ENCODE measurements around the gene FLT1. TPM values are rescaled to one million over a fixed set of nuclear protein-coding genes. Genes with fewer than 3 reads are reported as not detected.

FLT1 gene
- polyA plus RNA-seq, 1 donor (not counting 4 experiments of a cell fraction or from before 2014, with no cell fraction given): 0.01 TPM

GRCh38 chr13:28442839-28443238, 52.1 kb downstream of the FLT1 start:
- Histone ChIP-seq H2AFZ (ENCODE audit: control insufficient read depth, low read length) (no peak overlapping the region), H3K4me3 (ENCODE audit: control insufficient read depth in 2 of 3, extremely low read depth in 1 of 3, insufficient read depth in 2 of 3, low read depth in 1 of 3, low read length in 3 of 3) (no peak overlapping the region), H3K4me1 (ENCODE audit: control insufficient read depth, extremely low read depth, insufficient read depth, low read length) (no peaks in the 10 kb centered on the region), H3K9me1 (ENCODE audit: control insufficient read depth, extremely low read depth, insufficient read depth, low read length) (no peaks in the 10 kb centered on the region), H3K4me2 (ENCODE audit: control insufficient read depth, extremely low read depth, insufficient read depth, low read depth, low read length) (no peak overlapping the region), H3K27me3 (ENCODE audit: control insufficient read depth, extremely low read depth, insufficient read depth, low read length) (no peaks in the 10 kb centered on the region), H3K36me3 (ENCODE audit: control insufficient read depth in 2 of 2, extremely low read depth in 1 of 2, insufficient read depth in 2 of 2, low read length in 2 of 2) (no peaks in the 10 kb centered on the region), H3K9ac (ENCODE audit: control insufficient read depth, extremely low read depth, insufficient read depth, low read length) (no peak overlapping the region), H3K9me3 (ENCODE audit: control insufficient read depth, low read depth, low read length) (no peaks in the 10 kb centered on the region), H4K20me1 (ENCODE audit: control insufficient read depth, extremely low read depth, insufficient read depth, low read length) (no peaks in the 10 kb centered on the region), H3K27ac (ENCODE audit: control insufficient read depth, insufficient read depth, low read length) (no peak overlapping the region), H3K79me2 (ENCODE audit: control insufficient read depth, insufficient read depth, low read length) (no peaks in the 10 kb centered on the region)
- DNase-seq (ENCODE audit: low read depth, low spot score): no peak
- FAIRE-seq: no peak
- TF ChIP-seq, protein P1, sequence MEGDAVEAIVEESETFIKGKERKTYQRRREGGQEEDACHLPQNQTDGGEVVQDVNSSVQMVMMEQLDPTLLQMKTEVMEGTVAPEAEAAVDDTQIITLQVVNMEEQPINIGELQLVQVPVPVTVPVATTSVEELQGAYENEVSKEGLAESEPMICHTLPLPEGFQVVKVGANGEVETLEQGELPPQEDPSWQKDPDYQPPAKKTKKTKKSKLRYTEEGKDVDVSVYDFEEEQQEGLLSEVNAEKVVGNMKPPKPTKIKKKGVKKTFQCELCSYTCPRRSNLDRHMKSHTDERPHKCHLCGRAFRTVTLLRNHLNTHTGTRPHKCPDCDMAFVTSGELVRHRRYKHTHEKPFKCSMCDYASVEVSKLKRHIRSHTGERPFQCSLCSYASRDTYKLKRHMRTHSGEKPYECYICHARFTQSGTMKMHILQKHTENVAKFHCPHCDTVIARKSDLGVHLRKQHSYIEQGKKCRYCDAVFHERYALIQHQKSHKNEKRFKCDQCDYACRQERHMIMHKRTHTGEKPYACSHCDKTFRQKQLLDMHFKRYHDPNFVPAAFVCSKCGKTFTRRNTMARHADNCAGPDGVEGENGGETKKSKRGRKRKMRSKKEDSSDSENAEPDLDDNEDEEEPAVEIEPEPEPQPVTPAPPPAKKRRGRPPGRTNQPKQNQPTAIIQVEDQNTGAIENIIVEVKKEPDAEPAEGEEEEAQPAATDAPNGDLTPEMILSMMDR (optimal IDR thresholded peaks at IDR 0.05 in 1 of 3, IDR thresholded peaks at IDR 0.05 in 1 of 3, conservative IDR thresholded peaks at IDR 0.05 in 1 of 3; ENCODE audit: extremely low read depth in 1 of 3, insufficient read depth in 2 of 3, low read length in 3 of 3): no peak
- TF ChIP-seq EZH2 (IDR thresholded peaks at IDR 0.05; ENCODE audit: low read length): no peak
- dilution Hi-C loops (cut with MboI; ENCODE audit: extremely low pct_ligation_motif_present, low sequenced_read_pairs): no loop called here

DNA sequence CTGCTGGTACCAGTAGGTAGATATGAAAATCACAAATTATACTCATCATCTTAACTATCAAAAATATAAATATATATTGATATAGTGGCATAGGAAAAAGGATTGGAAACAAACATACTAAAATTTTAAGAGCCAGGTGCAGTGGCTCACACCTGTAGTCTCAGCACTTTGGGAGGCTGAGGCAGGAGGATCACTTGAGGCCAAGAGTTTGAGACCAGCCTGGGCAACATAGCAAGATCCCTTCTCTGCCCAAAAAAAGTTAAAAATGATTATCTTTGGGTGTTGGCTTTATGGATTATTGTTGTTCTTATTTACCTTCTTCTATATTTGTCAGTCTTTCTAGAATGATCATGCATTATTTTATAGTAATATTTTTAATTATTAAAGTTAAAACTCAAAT, 53.4 kb downstream of the FLT1 start:
- Histone ChIP-seq H3K4me3 (ENCODE audit: control insufficient read depth in 2 of 3, extremely low read depth in 1 of 3, insufficient read depth in 2 of 3, low read depth in 1 of 3, low read length in 3 of 3) (no peak overlapping the region), H4K20me1 (ENCODE audit: control insufficient read depth, extremely low read depth, insufficient read depth, low read length) (no peaks in the 10 kb centered on the region), H3K4me1 (ENCODE audit: control insufficient read depth, extremely low read depth, insufficient read depth, low read length) (no peaks in the 10 kb centered on the region), H3K4me2 (ENCODE audit: control insufficient read depth, extremely low read depth, insufficient read depth, low read depth, low read length) (no peak overlapping the region), H3K27ac (ENCODE audit: control insufficient read depth, insufficient read depth, low read length) (no peak overlapping the region), H3K9ac (ENCODE audit: control insufficient read depth, extremely low read depth, insufficient read depth, low read length) (no peak overlapping the region), H3K9me3 (ENCODE audit: control insufficient read depth, low read depth, low read length) (no peaks in the 10 kb centered on the region), H2AFZ (ENCODE audit: control insufficient read depth, low read length) (no peak overlapping the region), H3K9me1 (ENCODE audit: control insufficient read depth, extremely low read depth, insufficient read depth, low read length) (no peaks in the 10 kb centered on the region), H3K27me3 (ENCODE audit: control insufficient read depth, extremely low read depth, insufficient read depth, low read length) (no peaks in the 10 kb centered on the region), H3K36me3 (ENCODE audit: control insufficient read depth in 2 of 2, extremely low read depth in 1 of 2, insufficient read depth in 2 of 2, low read length in 2 of 2) (no peaks in the 10 kb centered on the region), H3K79me2 (ENCODE audit: control insufficient read depth, insufficient read depth, low read length) (no peaks in the 10 kb centered on the region)
- FAIRE-seq (no peak), DNase-seq (ENCODE audit: low read depth, low spot score) (no peak)
- dilution Hi-C loops (cut with MboI; ENCODE audit: extremely low pct_ligation_motif_present, low sequenced_read_pairs): no loop called here
- TF ChIP-seq EZH2 (IDR thresholded peaks at IDR 0.05; ENCODE audit: low read length): no peak
- TF ChIP-seq, protein P1 (optimal IDR thresholded peaks at IDR 0.05 in 1 of 3, IDR thresholded peaks at IDR 0.05 in 1 of 3, conservative IDR thresholded peaks at IDR 0.05 in 1 of 3; ENCODE audit: extremely low read depth in 1 of 3, insufficient read depth in 2 of 3, low read length in 3 of 3): no peak
